Activated CD8-positive, alpha-beta memory T cell treated with anti-CD3 and anti-CD28 coated beads, Interleukin-2, amount 50 U/mL, for 24 hours (primary cell): Measurements from ENCODE around the gene RBP3.

Source experiments
- DNase-seq: peaks from one replicate; pipeline ENCODE4 v3.0.0-alpha.2; 2020; ENCODE audit errors: extremely low read depth

Gene RBP3

DNA sequence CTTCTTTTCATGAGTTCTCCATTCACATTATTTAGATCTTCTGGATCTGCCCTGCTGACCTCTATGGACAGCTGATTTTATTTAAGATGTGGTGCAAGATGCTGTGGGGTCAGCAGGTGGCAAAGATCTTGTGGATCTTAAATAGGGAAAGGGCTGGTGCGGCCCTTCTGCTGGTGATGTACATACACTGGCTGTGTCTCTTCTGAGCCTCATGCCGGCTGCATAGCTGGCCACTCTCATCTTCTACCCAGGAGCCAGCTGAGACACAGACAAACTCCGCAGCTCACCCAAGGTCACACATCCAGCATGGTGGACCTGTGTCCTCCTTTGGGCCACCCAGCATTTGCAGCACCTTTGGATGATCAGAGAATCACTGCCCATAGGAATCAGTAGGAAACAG is 9.7 kb downstream of the RBP3 start:
- DNase-seq = no peak

DNA sequence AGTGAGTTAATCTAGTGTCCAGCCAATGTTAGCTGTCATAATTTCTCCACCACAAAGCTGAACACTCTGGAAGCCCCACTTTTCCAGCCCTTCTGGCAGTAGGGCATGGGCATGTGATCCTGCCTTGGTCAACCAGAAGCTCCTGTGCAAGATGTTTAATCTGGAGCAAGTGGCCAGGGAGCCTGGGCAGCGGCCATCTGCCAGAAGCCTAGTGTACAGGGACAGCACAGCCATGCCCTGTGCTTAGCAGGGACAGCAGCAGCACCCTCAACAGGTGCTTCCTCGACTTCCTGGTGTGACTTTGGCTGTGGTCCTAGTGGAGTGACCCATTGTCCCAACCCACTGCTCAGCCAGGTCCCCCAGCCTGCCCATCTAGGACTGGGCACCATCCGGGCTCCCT is 10.3 kb downstream of the RBP3 start:
- no peak for DNase-seq

DNA sequence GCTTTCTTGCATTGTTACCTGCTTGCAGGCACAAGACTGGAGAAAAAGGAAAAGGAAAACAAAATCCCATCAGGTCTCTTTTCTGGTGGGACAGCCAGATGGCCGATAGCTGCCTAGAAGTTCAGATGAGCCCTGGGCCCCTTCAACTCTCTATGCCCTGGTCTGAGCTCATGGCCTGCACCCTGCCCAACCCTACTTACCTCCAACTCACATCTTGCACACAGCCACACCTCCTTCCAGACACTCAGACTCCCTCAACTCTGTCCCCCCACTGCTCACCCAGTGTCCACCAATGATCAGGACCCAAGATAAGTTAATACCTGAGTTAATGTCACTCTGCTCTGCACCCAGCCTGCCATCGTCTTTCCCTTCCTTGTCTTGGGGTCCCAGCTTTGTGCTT is 10.9 kb downstream of the RBP3 start:
- DNase-seq = no peak

DNA sequence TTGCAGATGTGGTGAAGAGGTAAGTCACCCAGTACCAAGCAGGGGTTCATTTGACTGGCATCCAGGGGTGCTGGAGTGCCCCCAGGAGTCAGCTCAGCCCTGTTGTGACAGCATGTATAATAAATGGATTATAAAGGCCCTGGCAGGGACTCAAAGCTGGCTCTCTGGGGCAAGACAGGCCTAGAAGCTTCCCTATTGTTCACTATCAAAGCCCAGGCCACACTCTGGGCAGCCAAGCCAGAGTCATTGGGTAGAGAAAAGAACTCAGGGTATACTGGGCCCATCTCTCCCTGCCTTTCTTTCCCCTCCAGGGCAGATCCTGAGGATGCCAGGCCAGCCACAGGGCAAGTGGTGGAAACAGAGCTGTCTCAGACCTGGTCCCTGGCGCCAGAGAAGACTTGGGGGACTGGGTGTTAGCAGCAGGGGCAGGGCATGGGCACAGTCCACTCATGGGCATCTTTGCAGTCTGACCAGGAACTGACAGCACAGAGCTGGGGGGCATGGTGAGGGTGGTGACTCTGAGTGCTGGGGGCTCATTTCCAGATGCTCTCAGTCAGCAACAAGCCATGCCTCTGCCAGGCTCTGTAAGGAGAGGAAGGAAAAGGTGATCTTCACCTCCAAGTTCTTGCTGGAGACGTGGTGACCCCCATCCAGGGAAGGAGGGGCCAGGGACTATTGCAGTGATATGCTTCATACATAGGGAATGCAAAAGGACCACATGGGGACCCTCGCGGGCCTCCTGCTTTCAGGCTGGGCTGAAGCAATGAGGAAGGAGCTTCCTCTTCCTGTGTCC is 11.7 kb downstream of the RBP3 start:
- DNase-seq = no peak

DNA sequence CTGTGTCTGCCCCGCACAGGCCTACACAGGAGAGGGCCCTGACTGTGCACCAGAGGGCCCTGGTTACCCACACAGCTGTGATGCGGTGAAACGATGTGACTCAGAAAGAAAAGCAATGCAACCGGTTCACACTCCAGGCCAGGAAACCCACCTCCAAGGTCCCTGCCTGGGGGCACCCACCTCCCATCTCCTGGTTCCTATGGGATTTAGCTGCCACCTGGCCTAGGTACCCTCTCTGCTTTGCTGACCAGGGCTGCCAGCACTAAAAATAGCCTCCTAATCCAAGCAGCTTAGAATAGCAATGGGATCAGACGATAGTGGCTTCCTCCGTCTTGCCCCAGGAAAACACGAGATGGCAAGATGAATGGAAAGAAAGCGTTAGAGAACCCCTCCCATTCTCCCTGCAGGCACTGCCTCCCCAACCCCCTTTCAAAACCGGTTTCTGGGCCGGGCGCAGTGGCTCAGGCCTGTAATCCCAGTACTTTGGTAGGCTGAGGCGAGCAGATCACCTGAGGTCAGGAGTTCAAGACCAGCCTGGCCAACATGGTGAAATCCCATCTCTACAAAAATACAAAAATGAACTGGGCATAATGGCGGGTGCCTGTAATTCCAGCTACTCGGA is 12.4 kb downstream of the RBP3 start:
- DNase-seq = no peak

DNA sequence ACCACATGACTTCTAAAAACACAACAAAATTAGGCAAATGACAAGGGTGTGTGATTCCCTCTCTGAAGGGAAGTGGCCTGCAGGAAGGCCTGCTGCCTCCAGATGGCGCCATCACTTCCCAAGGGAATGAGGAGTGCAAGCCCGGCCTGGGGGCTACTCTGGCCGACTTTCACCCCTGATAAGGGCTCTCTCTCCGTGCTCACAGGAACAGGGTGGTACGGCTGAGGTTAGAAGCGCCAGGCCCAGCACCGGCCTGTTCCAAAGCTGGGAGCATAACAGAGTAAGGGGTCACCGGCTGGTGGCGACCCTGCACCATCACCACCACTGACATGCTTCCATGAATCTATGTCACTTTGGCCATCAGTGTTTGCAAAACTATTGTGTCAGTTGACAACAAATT is 13.1 kb downstream of the RBP3 start:
- DNase-seq = no peak

DNA sequence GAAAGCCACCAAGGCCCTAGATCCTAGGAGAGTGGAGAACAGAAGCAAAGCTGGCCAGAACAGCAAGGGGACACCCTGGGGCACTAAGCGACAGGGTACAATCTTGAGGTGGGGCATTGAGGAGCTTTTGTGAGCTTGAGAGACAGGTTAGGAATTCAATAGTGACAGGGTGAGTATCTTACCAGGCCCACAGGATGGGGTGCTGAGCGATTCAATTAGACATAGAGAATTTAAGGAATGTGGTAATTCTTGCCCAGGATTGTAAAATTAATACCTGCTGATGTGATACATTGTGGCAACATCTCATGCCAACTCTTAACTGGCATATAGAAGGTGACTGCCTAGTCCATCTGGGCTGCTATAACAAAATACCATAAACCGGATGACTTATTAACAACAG is 14.0 kb downstream of the RBP3 start:
- DNase-seq = no peak

DNA sequence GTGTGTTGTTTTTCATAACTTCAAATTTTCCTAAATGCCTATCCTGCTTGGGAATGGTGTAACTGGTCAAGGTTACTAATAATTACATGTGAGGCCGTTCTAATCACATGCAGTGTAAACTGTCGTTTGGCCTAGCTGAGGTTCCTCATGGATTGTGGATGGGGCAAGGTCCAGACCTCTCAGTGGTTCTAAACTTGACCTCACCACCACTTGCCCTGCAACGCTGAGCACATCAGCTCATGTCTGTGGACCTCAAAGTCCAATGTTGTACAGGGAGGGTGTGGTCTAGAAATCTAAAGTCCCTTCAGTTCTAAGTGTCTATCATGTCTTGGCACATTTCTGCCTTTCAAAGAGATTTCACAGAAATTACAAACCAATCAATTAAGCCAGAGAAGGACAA is 15.6 kb downstream of the RBP3 start:
- DNase-seq = no peak

DNA sequence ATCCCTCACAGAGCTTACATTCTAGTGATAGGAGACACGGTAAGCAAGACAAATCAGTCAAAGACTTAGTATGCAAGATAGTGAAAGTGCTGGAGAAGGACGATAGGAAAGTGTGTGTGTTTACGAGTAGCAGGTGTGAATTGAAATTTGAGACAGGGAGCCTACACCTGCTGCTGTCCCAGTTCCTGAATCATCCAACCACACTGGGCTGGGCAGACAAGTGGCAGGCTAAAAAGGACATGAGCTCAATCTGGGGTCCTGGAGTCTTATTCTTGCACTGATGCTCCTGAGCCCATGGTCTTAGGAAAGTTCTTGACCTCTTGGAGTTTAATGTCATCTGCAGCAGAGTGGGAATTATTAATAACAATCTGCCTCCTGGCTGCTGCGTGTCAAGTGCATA is 16.2 kb downstream of the RBP3 start:
- DNase-seq = no peak

DNA sequence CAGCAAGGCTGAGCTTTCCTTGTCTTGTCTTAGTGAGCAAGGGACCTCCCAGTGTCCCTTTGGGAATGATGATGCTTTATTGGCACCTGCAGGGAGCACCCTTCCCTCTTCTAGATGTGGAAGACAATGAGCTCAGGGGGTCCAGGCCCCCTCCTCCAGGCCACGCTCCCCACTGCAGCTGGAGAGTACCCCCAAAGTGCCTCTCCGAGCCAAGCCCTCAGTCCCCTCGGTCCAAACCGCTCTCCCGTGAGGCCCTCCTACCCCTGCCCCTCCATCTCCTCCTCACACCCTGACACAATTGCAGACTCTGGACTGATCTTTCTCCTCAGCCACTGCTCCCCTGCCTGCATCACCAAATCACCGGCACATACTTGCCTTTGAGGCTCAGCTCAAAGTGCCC is 16.7 kb downstream of the RBP3 start:
- DNase-seq = no peak

DNA sequence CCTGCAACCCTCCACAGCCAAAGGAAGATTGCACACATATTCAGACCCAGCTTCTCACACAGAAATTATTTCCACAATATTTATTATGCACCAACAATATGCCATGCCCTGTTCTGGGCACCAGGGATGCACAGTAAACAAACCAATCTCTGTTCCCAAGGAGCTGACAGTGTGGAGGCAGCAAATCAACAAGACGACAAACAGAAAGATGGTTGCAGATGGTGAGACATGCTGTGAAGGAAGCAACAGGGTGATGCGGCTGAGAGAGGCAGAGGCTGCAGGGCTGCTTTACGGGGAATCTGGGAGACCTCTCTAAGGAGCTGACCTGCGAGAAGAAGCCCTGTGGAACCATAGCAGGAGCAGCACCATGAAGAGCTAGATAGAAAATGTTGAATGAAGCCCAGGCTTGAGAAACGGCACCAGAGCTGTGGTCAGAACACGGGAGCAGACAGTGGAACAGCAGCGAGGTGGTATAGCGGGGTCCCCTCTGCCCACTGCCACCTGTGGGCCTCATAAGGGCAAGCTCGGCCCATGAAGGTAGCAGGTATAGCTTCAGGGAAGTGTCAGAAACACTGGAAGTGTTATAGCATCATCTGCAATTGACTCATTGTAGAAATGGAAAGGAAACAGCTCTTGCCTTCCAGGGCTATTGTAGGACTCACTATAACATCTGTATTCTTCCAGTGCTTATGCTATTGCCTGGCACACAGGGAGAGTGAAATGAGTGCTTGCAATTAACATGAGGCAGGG is 17.4 kb downstream of the RBP3 start:
- no peak for DNase-seq

DNA sequence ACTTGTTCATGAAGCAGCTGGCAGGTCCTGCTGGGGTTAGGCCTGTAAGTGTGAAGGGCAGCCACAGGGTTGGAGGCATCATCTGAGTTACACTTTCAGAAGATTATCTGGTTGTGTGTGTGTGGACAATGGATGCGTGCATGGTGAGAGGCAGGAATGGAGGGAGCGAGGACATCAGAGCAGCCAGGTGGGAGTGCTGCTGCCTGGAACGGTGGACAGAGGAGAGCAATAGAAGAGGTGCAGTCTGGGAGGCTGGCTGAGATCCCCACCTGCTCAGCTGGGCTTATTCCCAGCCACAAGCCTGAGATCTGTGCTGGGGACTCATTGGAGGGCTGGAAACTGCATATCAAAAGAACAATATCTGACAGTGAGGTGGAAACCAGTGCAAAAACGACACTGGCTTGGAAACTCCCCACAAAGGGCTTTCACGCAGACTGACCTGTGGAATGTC is 18.0 kb downstream of the RBP3 start:
- DNase-seq = no peak

DNA sequence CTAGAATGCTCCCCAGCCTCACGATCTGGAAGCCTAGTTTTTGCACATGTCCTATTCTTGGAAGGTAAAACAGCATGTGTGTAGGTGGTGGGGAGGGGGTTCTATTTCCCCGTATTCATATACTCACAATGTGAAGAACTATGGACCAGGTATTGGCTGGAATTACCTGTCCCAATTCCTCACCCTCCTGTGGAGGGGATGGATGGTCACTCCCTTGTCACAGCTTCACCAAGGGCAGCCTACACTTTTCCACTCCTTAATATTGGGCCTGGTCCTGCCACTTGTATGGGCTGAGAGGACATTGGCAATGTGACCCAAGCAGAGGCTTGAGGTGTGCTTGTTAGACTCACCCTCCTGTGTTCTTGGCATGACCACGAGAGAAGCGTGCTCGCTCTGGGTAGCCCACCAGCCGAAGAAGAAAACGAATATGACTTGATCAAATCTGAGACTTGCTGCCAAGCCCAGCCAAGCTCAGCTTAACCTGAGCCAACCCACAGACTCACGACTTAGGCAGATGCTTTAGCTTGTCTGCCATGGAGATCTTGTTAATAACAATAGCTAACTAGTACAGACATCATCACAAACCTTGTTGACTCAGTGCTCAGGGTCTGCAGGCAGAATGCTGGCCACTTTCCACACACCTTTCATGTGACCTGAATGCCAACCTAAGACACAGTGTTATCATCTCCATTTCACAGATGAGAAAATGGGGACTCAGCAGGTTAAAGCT is 18.7 kb downstream of the RBP3 start:
- DNase-seq = no peak

DNA sequence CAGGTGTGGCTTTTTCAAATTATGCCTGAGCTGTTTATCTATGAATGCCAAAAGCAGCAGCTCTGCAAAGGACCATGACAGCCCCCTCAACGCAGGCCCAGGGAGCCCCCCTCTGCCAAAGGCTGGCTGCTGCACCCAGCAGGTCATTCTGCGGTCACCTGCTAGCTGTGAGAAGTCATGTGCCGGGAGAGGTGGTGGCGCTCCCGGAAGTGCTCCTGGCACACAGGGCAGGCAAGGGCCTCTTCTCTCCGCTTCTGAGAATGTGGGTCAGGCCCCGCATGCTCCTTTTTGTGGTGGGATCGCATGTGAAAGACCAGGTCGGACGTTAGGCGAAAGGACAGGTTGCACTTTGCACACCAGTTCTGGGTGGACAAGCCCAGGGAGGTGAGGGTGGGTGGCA is 19.5 kb downstream of the RBP3 start:
- no peak for DNase-seq

DNA sequence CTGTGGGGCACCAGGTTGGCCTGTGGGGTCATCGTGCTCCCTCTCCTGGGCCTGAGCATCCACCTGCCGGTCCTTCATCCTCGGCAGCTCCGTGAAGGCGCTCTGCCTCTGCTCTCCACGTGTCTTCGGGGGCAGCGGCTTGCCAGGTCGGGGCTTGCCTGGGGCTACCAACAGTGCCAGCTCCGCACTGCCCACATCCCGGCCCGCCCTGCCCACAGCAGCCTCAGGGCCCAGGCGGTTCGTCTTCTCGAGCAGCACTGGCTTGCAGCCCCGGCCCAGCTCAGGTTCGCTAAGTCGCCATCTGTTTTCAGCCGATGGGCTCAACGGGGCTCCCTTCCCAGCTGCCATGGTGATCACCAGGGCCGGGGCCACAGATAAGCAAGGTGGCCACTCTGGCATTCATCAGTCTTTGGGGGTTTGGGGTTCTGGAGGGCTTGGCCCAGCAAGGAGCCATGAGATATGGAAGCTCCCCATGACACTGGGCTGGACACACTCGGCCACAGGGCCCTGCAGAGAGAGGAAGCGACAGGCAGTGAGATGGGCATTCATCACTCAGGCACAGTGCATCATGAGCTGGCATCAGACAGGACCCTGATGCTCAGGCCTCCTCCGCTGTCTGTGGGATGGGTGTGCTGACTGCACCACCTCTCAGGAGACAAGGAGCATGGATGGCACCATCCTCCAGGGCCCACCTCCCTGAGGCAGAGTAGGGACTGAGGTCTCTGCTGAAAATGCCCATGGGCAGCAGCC is 20.4 kb downstream of the RBP3 start:
- no peak for DNase-seq

DNA sequence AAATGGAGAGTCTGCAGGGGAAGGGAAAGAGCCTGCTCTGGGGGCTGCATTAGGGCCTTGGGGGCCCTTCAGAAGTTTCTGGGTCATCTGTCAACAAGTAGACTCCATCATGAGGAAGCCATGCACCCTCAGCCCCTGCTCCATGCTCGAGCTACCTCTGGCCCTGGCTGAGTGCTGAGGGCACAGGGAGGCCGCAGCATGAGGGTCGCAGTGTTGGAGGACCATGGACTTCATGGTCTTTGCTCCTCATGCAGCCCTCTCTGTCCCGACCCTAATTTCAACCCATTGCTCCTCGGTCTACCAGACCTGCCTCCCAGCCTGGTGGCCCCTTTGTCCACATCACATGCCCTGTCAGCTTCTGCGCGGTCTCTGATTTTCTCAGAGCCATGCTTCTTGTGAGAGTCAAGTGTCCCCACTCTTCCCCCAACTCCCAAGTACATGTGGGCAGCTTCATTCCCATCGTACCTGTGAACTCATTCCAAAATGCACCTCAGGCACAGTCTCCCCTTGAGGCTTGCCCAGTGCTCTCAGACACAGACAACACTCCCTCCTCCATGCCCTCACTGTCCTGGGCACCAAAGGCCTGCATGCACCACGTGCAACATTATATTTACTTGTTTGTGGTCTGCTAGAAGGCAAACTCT is 21.2 kb downstream of the RBP3 start:
- DNase-seq = no peak

DNA sequence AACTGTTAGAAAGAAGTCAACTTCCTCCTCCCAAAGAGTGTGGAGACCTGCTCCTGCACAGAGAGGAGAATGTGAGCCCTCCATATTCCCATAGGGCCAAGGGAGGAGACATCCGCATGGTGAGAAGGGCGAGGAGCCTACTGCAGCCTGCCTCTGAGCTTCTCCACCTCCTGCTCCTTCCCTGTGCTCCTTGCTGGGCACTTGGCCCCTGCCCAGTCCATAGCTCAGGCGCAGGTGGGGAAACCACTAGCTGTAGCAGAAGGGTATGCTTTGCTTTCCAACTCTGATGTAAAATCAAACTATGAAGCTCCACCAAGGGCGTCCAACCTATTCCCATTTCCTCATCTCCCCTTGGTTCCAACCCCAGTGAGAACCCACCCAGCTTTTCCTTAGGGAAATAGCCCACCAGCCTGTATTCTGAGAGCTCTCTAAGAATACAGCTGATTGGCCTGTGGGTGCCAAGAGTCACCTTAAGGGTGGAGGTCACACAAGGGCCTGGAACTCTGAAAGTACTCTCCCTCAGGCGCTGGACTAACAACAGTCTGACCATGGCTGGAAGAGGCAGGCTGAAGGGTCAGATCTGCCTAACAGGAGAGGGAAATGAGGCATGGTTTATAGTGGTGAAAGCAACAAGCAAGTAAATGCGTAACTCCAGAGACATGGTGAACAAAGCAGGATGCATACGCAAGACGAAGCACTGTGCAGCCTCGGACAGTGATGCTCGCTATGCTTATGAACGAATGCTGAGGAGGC is 22.0 kb downstream of the RBP3 start:
- no peak for DNase-seq

DNA sequence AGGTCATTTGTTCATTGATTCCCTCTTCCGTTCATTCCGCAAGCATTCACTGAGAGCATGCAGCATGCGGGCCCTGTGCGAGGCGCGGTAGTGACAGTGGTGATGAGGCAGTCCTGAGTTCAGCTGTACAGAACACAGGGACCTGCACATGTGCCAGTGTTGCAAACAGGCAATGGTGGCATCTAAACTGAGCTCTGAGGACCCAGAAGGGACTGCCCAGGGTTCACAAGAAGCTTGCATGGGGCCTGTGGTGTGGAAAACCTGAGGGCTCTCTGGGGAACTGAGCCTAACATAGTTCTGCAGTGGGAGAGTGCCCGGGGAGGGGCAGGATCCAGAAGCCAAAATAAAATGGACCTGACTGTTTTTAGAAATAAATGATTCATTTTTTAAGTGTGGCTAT is 22.7 kb downstream of the RBP3 start:
- no peak for DNase-seq

DNA sequence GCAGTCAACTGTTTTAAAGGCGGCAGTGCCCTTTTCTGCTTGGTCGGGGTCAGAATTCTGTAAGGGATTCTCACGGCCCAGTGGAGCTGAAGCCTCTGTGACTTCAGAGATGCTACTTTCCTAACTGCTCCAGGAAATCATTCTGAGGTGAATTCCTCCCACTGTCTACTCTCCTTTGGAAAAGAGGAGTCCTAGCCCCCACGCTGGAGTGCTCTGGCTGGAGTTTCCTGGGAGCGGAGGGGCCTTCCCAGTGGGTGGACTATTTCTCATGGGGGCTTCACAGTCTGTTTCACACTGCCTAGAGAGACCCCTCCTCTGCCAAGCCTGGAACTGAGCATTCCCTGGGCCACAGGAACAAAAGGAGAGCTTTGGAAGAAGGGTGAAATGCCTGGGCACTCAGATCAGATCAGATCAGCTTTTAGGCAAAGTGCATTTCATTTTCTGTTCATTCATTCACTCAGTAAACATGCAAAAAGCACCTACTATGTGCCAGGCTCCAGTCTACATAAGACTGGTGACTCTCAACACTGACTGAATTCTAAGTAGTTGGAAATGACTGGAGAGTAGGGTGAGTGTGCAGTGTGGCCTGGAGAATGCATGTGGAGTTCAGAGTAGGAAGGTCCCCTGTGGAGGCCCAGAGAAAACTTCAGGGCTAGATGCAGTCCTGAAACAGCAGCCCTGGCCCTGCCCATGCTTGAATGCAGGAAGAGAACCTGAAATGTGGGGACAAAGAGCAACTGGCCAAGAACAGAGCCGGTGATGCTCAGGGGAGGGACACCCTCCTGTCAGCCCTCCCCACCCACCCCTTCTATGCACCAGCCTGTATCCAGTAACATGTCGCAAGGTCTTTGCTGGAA is 23.7 kb downstream of the RBP3 start:
- no peak for DNase-seq
